ENCODE results near the gene VPS29. TPM values are rescaled to one million over a fixed set of nuclear protein-coding genes. Genes with fewer than 3 reads are reported as not detected.
"Not testable (repeated sequence)": the region's sequence is repeated elsewhere in the genome, so short reads cannot be mapped to it uniquely, and the experiment has no call there.

VPS29 gene
- total RNA-seq, 1 donor from 2014 or later = 106 TPM

- not testable (repeated sequence) for DNase-seq (ENCODE audit: missing footprints); ATAC-seq
- intact Hi-C loops (cut with DNase I) = loop anchor here (5.0 kb wide), 1 partner anchor 232 kb away; no protein-coding TSS in a partner anchor
These were observed 36.1 kb downstream of the VPS29 start for GRCh38 chr12:110465765-110466164.

GRCh38 chr12:110465024-110465423, 36.9 kb downstream of the VPS29 start:
- DNase-seq (ENCODE audit: missing footprints) (no peak), ATAC-seq (no peak)
- intact Hi-C loops (cut with DNase I) = loop anchor here (5.0 kb wide), 1 partner anchor 232 kb away; no protein-coding TSS in a partner anchor

DNA sequence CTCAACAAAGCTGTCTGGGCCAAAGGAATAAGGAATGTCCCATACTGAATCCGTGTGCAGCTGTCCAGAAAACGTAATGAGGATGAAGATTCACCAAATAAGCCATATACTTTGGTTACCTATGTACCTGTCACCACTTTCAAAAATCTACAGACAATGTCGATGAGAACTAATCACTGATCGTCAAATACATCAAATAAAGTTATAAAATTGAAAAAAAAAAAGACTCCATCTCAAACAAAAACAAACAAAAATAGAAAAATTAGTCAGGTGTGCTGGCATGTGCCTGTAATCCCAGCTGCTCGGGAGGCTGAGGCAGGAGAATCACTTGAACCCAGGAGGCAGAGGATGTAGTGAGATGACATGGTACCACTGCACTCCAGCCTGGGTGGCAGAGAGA, 40.7 kb downstream of the VPS29 start:
- ATAC-seq; DNase-seq (ENCODE audit: missing footprints); intact Hi-C loops (cut with DNase I): not testable (repeated sequence)

DNA sequence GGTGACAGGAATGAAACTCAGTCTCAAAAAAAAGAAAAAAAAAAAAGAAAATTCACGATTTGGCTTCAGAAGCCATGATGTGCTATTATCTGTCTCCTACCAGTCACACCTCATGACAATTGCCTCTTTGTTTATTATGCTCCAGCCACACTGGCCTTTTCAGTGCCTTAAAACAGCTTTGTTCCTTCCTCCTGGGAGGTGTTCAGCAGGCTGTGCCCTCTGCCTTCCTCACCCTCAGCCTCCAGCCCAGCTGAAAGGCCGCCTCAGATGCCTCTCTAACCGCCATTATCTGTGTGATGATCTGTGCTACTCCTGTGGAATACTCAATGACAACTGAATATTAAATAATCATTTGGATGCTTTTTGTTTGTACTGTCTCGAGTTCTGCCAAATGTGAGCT, 43.2 kb downstream of the VPS29 start:
- DNase-seq (ENCODE audit: missing footprints) (no peak), ATAC-seq (no peak)
- intact Hi-C loops (cut with DNase I) = no loop called here

DNA sequence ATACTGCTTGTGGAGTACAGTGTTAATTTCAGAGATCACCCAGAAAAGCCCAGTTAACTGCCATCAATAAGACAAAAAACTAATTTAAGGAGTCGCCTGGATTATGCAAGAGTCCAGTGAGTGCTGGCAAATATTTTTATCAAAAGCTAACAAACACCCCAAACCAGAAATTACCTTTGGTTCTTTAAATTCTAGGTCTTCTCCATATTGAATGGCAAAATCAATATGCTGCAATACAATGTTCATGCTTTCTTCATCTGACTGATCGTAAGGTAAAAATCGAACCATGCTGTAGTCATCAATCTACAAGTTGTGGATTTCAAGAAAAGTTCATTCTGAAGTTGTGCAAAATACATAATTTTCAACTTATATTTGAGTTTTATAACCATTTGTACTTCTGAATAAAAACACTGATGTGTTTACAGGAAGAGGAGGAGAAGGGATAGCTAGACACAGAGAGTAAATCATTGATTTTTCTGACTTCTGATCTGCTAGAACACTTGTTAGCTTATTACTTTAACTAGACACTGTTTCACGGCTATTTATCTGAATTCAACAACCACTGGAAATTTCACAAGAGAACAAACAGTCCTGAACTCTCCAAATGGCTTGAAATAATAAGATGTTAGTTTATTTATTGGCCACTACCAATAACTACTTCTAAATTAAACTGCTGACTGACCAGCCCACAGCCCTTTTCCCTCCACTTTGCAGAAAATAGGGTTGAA, 48.2 kb downstream of the VPS29 start:
- intact Hi-C loops (cut with DNase I) = loop anchor here (5.0 kb wide), 3 partner anchors 49 to 374 kb away; partner anchors contain the start of genes RAD9B and VPS29
- DNase-seq (ENCODE audit: missing footprints) (no peak), ATAC-seq (no peak)

GRCh38 chr12:110451263-110451662, 50.6 kb downstream of the VPS29 start:
- intact Hi-C loops (cut with DNase I) = loop anchor here (2.0 to 5.0 kb wide), 4 partner anchors 51 to 376 kb away; partner anchors contain the start of genes RAD9B and VPS29
- no peak for ATAC-seq

GRCh38 chr12:110449799-110450497, 52.0 kb downstream of the VPS29 start, which contains the start of gene ARPC3:
Gene ARPC3, minus strand, starts transcription at chr12:110450337. Its CDS starts 77 bp downstream, at chr12:110450260.
- DNase-seq (ENCODE audit: missing footprints) (peak; percentile 98), ATAC-seq (peak; percentile 99)
- intact Hi-C loops (cut with DNase I) = loop anchor here (1.0 to 5.0 kb wide), 5 partner anchors 52 to 438 kb away; partner anchors contain the start of genes RAD9B and VPS29

More at GRCh38 chr12:110451263-110451662, 50.6 kb downstream of the VPS29 start:
- DNase-seq (ENCODE audit: missing footprints) = no peak

DNA sequence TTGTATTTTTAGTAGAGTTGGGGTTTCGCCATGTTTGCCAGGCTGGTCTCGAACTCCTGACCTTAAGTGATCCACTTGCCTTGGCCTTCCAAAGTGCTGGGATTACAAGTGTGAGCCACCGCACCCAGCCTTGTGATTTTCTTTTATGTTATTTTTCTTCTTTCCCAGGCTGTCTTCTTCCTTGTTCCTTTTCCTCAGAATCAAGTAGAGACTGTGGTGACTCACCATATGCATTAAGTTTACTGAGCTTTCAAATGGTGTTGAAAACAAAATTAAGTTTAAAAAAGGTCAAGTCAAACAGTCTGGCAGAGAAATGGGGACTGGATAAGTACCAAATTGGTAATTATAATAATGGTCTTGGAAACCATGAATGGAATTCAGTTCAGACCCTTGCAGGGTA, 57.5 kb downstream of the VPS29 start:
- ATAC-seq (no peak), DNase-seq (ENCODE audit: missing footprints) (no peak)
- intact Hi-C loops (cut with DNase I) = no loop called here

Other genes with a start within 250 kb of the VPS29 start
- 3,009 TPM for gene ATP2A2, start 220.9 kb downstream of the VPS29 start, total RNA-seq
- 34.4 TPM for gene ANAPC7, start 98.4 kb downstream of the VPS29 start, total RNA-seq
- gene ARPC3, start 51.8 kb downstream of the VPS29 start, total RNA-seq = 94.4 TPM
- 24.7 TPM for gene GPN3, start 33.9 kb downstream of the VPS29 start, total RNA-seq
- 4.8 TPM for gene FAM216A, start 33.3 kb downstream of the VPS29 start, total RNA-seq
- 1.1 TPM for gene RAD9B, start 220 bp upstream of the VPS29 start, total RNA-seq
- gene PPTC7, start 81.2 kb upstream of the VPS29 start, total RNA-seq = 99.2 TPM
- gene TCTN1, start 112.0 kb upstream of the VPS29 start, total RNA-seq = 26.9 TPM
- gene HVCN1, start 187.0 kb upstream of the VPS29 start, total RNA-seq = 11.8 TPM
- 163 TPM for gene PPP1CC, start 240.8 kb upstream of the VPS29 start, total RNA-seq

Data from Right ventricle myocardium inferior (tissue), 1 donor.